Skin epidermis (tissue), 12 donors: Measurements from ENCODE around the gene KRTAP5-7.

Experiments
- H3K27ac ChIP-seq, 21 experiments: fragments of 200-600 bp; sonication (generic) in 11 of 21; one replicate each; pipeline ENCODE4 v1.5.0; 2020; ENCODE audit warnings: mild to moderate bottlenecking in 3 of 21, inconsistent platforms in 2 of 21, moderate library complexity in 2 of 21
- H3K4me3 ChIP-seq, 7 experiments: fragments of 200-600 bp; sonication (generic) in 2 of 7; one replicate each; pipeline ENCODE4 v1.5.0; 2020; ENCODE audit warnings: inconsistent platforms in 2 of 7, mild to moderate bottlenecking in 2 of 7, moderate library complexity in 1 of 7

Gene KRTAP5-7

DNA sequence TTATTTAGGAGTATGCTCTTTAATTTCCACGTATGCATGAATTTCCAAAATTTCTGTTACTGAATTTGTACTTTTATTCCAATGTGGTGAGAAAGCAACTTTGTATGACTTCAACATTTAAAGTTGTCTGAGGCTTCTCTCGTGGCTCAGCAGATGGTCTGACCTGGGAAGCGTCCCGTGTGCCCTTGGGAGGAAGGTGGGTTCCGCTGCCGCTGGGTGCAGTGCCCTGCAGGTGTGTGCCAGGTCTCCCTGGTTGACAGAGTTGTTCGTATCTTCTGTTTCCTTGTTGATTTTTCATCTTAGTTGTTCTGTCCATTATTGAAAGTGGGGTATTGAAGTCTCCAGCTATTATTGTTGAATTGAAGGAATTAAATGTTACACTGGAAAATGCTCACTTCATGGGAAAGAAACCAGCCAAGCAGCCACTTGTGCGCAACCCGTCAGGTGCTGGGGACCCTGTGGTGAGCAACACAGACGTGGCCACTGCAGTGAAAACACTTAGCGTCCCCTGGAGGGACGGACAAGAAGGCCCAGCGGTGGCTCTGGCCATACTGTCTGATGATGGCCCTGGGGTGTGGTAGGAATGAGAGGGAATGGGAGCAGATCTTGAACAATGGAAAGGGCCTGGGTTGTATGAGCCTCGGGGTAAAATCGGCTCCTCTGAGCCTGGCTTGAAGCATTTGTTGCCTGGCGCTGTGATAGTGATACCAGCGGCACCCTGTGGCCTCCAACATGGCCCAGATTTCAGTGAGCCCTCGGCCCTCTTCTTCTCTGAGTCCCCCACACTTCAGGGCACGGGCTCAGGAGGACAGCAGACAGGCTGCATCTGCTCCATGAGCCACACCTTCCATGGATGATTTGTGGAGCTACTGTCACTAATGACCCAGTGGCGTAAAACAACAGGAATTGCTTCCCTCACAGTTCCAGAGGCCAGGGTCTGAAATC lies 31.5 kb upstream of the KRTAP5-7 start:
- H3K27ac ChIP-seq, result no peak overlapping the region
- no peak overlapping the region for H3K4me3 ChIP-seq

GRCh38 chr11:71496421-71496820 lies 30.6 kb upstream of the KRTAP5-7 start:
- Histone ChIP-seq H3K27ac (no peak overlapping the region), H3K4me3 (no peak overlapping the region)

DNA sequence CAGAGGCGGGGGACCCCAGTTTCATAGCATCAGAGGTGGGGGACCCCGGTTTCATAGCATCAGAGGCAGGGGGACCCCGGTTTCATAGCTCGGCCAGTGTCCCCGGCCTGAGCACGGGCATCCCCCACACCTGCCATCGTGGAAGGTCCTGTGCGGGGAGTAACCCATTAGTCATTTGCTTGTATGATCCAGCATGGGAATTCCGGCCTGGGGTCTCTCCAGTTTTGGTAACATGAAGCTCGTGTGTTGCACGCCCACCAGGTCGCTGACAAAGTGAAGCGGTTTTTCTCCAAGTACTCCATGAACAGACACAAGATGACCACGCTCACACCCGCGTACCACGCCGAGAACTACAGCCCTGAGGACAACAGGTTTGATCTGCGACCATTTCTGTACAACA lies 29.0 kb upstream of the KRTAP5-7 start:
- H3K4me3 ChIP-seq, result no peak overlapping the region
- H3K27ac ChIP-seq, result no peak overlapping the region

GRCh38 chr11:71499125-71499524 lies 27.9 kb upstream of the KRTAP5-7 start:
- Histone ChIP-seq H3K4me3 (no peak overlapping the region), H3K27ac (no peak overlapping the region)

GRCh38 chr11:71499546-71499945 lies 27.5 kb upstream of the KRTAP5-7 start:
- Histone ChIP-seq H3K27ac (no peak overlapping the region), H3K4me3 (no peak overlapping the region)

- H3K27ac ChIP-seq, result no peak overlapping the region
- H3K4me3 ChIP-seq, result no peak overlapping the region
Measured at GRCh38 chr11:71500601-71501021, 26.5 kb upstream of the KRTAP5-7 start.

GRCh38 chr11:71501071-71501985 lies 25.7 kb upstream of the KRTAP5-7 start:
- no peak overlapping the region for H3K4me3 ChIP-seq
- H3K27ac ChIP-seq, result no peak overlapping the region

GRCh38 chr11:71502026-71502425 lies 25.0 kb upstream of the KRTAP5-7 start:
- no peak overlapping the region for H3K27ac ChIP-seq
- H3K4me3 ChIP-seq, result no peak overlapping the region

DNA sequence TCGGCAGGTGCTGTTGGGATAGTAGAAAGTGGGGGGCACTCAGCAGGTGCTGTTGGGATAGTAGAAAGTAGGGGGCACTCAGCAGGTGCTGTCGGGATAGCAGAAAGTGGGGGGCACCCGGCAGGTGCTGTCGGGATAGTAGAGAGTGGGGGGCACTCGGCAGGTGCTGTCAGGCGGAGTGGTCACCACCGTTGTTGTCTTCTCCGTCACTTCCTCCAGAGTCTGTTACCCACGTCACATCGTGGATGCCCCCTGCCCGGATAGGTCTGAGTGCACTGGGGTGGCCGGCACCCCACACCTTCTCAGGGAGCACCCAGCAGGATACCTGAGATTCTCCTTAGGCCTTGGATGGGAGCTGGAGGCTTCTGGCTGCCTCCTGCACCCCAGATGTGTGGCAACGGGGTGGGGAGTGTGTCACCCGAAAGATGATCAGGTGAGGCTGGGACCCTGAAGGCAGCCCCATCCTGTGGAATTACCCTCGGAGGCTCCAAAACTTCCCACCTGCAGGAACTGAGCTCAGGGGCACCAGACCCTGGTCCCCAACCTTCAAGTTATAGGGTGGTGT lies 24.1 kb upstream of the KRTAP5-7 start:
- Histone ChIP-seq H3K27ac (no peak overlapping the region), H3K4me3 (no peak overlapping the region)

- no peak overlapping the region for H3K27ac ChIP-seq
- no peak overlapping the region for H3K4me3 ChIP-seq
Measured at GRCh38 chr11:71504531-71504930, 22.5 kb upstream of the KRTAP5-7 start.

DNA sequence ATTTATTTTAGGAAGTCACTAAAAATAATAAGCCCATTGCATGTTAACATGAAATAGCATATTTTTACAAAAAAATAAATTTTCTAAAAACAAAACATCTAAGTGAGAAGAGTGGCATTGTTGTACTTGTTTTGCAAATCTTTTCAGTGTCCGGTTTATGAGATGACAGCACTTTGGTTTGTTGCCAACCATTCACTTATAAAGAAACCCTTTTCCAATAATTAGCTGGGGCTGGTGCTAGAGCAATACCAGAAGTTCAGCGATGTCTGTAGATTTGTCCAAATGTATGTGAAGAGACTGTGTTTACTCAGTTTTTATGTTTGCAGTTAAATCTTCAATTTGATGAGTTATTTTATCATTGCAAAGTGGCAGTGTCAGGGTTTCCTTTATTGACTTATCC lies 22.1 kb upstream of the KRTAP5-7 start:
- no peak overlapping the region for H3K27ac ChIP-seq
- H3K4me3 ChIP-seq, result no peak overlapping the region

DNA sequence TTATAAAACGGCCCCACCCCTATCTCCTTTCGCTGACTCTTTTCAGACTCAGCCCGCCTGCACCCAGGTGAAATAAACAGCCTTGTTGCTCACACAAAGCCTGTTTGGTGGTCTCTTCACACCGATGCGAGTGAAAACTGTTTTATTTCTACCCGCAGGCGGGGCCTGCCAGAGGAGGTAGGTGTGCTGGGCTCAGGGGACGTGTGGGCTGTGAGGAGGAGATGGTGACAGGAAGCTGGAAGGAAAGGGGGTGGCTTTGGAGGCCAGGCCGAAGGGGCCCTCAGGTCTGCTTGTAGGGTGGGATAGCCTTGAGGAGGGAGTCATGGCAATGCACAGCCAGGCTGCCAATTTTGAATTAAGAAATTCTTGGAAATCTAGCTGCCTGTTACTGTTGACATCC lies 21.3 kb upstream of the KRTAP5-7 start:
- H3K4me3 ChIP-seq, result no peak overlapping the region

DNA sequence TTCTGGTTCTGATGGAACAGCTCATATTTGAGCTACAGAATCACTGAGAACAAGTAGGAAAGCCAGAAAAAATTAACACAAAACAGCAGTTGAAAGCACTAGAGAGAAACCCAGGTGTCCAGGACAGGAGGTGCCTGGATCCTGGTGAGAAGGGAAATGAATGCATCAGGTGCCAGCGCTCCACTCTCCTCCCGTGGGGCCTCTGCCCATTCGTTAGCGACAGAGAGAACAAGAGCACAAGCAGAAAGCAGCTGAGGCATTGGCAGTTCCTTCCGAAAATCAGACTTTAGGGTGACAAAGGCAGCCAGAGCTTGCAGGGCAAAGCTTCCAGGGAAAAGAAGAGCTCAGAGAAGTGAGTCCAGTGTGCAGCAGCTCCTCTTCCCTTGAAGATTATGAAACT lies 20.0 kb upstream of the KRTAP5-7 start:
- Histone ChIP-seq H3K27ac (no peak overlapping the region), H3K4me3 (no peak overlapping the region)

More for the DNA sequence above, 21.3 kb upstream of the KRTAP5-7 start:
- H3K27ac ChIP-seq, result no peak overlapping the region

DNA sequence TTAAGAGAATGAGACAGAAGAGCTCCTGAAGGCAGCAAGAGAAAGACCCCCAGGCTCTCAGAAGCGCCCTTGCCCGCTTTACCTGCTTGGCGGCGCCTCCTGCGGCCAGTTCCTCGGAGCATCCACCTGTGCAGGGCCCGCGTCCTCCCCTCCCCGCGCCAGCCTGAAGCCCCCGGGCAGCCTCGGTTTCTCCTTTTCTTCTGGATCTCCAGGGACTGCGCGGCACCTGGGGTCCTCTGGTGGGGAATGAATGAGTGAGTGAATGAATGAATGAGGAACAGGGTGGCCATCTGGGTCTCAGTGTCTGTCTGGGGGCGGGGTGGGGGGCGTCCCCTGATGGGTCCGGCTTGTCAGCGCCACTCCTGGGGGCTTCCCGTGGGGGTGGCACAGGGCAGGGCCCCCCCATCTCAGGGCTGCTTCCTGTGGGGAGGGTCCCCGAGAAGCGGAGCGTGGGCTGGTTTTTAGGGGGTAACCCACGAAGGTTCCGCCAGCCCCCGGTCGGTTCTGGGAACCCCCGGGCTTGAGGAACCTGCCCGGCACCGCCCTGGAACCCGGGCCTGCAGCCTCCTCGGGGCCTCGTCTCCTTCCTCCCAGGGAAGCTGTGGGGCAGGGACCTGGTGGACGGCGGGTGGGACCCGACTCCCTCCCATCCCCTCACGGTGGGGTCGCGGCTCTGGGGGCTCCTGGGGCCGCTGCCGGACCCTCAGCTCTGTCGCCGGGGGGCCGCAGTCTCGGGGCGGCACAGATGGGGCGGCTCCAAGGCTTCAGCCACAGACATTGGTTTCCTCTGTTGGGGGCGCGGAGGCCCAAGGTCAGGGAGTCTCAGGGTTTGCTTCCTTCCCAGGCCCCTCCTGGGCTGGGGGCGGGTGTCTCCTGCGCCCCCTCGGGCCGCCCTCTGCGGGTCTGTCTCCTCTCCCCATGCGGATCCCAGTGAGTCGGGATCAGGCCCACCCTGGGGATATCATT lies 8.3 kb upstream of the KRTAP5-7 start:
- no peak overlapping the region for H3K4me3 ChIP-seq
- H3K27ac ChIP-seq, result no peak overlapping the region

- H3K4me3 ChIP-seq, result no peak overlapping the region
- H3K27ac ChIP-seq, result no peak overlapping the region
Measured at GRCh38 chr11:71519546-71519945, 7.5 kb upstream of the KRTAP5-7 start.

DNA sequence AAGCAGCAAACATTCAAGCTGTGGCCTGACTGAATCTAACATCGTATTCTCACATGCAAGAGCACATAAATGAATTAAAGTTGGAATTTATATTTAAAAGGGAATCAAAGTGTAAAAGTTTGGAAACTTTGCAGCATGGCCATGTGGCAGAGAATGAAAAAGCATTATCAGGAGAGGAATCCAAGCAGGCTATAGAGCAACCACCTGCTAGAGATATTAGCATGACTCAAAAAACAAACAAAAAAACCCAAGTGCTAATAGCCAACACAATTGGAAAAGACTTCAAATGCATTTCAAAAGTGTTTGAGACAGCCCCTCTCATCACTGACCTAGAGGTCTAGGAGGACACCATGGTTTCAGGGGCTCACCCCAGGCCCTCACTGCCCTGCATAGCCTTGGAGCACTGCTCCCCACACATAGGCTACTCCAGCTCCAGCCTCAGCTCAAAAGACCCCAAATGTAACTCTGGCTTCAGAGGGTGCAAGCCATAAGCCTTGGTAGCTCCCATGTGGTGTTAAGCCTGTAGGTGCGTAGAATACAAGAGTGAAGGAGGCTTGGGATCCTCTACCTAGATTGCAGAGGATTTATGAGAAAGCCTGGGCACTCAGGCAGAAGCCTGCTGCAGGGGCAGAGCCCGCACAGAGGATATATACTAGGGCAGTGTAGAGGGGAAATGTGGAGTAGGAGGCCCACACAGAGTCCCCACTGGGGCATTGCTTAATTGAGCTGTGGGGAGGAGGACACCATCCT lies 1.7 kb upstream of the KRTAP5-7 start:
- Histone ChIP-seq H3K4me3 (no peak overlapping the region), H3K27ac (no peak overlapping the region)

DNA sequence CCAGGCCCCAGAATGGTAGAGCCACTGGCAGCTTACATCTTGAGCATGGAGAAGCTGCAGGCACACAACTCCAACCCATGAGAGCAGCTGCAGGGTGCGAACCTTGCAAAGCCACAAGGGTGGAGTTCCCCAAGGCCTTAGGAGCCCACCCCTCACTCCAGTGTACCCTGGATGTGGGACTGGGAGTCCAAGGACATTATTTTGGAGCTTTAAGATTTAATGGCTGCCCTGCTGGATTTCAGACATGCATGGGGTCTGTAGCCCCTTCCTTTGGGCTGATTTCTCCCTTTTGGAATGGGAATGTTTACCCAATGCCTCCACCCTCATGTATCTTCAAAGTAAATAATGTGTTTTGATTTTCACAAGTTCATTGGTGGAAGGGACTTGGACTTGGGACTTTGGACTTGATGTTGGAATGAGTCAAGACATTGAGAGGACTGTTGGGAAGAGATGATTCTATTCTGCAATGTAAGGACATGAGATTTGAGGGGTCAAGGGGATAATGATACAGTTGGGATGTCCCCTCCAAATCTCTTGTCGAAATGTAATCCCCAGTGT lies 1.1 kb upstream of the KRTAP5-7 start:
- Histone ChIP-seq H3K4me3 (no peak overlapping the region), H3K27ac (no peak overlapping the region)

DNA sequence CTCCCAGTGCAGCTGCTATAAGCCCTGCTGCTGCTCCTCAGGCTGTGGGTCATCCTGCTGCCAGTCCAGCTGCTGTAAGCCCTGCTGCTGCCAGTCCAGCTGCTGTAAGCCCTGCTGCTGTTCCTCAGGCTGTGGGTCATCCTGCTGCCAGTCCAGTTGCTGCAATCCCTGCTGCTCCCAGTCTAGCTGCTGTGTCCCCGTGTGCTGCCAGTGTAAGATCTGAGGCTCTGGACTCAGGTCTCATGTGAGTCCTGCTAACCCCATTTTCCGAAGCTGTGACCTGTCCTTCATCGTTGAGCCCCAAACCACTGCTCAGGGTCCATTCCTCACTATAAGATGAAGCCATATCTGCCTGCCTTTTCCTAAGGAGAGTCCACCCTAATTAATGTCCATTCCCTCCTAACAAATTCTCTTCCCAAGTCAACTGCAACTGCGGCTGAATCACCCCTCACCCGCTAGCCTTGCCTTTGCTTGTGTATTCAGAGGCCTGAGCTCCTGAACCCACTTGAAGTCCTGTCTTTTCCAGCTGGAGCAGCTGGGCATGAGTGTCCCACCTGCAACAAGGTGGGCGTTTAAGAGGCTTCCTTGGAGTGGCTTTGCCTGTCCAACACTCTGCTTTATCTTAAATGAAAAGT lies 626 bp downstream of the KRTAP5-7 start:
- Histone ChIP-seq H3K27ac (no peak overlapping the region), H3K4me3 (no peak overlapping the region)
